ENCODE measurements around the gene CLECL1. TPM values are rescaled to one million over a fixed set of nuclear protein-coding genes. Genes with fewer than 3 reads are reported as not detected.
"Not testable (repeated sequence)": the region's sequence is repeated elsewhere in the genome, so short reads cannot be mapped to it uniquely, and the experiment has no call there.

The CLECL1 gene
- total and polyA plus RNA-seq, 8 donors: 0.31 to 0.43 TPM; not detected in 6

DNA sequence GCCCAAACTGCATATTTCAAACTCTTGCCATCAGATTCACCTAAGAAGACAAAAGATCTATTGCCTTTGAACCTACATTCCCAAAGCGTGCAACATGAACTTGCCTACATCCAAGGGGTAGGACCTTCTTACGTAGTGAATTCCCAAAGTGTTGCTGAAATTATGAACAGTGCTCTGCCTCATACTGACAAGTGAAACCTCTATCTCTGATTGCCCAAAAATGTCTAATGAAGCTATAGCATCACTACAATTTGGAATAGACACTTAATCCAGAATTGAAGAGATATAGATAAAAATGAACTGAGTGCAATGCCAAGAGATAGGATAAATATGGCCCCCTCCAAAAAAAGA, 32.3 kb downstream of the CLECL1 start:
- no peaks in the 10 kb centered on the region for H3K36me3 ChIP-seq
- no peaks in the 10 kb centered on the region for H3K9me3 ChIP-seq
- no peaks in the 10 kb centered on the region for H3K4me1 ChIP-seq
- intact Hi-C loops (cut with DNase I): loop anchor here in 1 of 3 donors (10.0 kb wide), 1 partner anchor 366 kb away; no protein-coding TSS in a partner anchor
- TF ChIP-seq, protein P1, sequence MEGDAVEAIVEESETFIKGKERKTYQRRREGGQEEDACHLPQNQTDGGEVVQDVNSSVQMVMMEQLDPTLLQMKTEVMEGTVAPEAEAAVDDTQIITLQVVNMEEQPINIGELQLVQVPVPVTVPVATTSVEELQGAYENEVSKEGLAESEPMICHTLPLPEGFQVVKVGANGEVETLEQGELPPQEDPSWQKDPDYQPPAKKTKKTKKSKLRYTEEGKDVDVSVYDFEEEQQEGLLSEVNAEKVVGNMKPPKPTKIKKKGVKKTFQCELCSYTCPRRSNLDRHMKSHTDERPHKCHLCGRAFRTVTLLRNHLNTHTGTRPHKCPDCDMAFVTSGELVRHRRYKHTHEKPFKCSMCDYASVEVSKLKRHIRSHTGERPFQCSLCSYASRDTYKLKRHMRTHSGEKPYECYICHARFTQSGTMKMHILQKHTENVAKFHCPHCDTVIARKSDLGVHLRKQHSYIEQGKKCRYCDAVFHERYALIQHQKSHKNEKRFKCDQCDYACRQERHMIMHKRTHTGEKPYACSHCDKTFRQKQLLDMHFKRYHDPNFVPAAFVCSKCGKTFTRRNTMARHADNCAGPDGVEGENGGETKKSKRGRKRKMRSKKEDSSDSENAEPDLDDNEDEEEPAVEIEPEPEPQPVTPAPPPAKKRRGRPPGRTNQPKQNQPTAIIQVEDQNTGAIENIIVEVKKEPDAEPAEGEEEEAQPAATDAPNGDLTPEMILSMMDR (IDR thresholded peaks at IDR 0.05): no peak
- no peak for DNase-seq
- FAIRE-seq: no peak
- no peak for ATAC-seq
- 80 to 84% methylated on average over 2 of the region's 2 CpGs for WGBS, 2 donors
- H3K4me3 ChIP-seq: no peak overlapping the region
- H3K27me3 ChIP-seq: no peaks in the 10 kb centered on the region
- peak overlapping the region in 1 of 4 donors; percentile 19 for H3K27ac ChIP-seq

DNA sequence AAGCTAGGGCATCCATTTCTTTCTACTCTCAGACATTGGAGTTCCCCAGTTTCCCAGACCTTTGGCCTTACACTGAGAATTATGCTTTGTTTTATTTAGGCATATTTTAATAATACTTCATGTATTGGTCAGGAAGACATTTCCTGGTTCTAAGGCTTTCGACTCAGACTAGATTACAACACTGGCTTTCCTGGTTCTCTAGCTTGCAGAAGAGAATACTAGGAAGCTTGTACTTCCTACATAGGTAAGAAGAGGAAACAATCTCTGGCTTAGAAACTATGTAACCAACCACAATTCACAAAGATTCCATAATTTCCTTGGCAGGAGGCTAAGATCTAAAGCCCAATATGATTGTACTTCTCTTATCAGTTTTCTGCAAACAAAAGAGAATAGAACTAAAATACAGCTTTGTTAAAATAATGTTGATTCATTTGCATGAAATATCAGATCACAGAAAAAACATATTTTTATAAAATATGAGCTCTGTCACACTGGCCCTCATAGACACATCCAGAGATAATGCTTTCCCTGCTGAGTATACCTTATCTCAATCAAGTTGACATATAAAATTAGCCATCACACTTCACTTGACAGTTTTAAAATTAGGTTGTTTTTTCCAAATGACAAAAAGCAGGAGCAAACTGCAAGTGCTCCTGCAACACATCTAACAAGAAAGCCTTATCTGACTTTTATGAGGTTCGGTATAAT, 32.8 kb downstream of the CLECL1 start:
- no peaks in the 10 kb centered on the region for H3K4me1 ChIP-seq
- no peak for FAIRE-seq
- TF ChIP-seq, protein P1 (IDR thresholded peaks at IDR 0.05): no peak
- no peaks in the 10 kb centered on the region for H3K27me3 ChIP-seq
- DNase-seq: no peak
- intact Hi-C loops (cut with DNase I): loop anchor here in 1 of 3 donors (10.0 kb wide), 1 partner anchor 365 kb away; no protein-coding TSS in a partner anchor
- H3K9me3 ChIP-seq: no peaks in the 10 kb centered on the region
- H3K36me3 ChIP-seq: no peaks in the 10 kb centered on the region
- H3K4me3 ChIP-seq: no peak overlapping the region
- peak in 2 of 4 donors; percentile 27 for ATAC-seq
- H3K27ac ChIP-seq: peak overlapping the region in 2 of 4 donors; percentile 9 to 19
- WGBS, 2 donors: 62 to 65% methylated on average over 2 of the region's 2 CpGs

DNA sequence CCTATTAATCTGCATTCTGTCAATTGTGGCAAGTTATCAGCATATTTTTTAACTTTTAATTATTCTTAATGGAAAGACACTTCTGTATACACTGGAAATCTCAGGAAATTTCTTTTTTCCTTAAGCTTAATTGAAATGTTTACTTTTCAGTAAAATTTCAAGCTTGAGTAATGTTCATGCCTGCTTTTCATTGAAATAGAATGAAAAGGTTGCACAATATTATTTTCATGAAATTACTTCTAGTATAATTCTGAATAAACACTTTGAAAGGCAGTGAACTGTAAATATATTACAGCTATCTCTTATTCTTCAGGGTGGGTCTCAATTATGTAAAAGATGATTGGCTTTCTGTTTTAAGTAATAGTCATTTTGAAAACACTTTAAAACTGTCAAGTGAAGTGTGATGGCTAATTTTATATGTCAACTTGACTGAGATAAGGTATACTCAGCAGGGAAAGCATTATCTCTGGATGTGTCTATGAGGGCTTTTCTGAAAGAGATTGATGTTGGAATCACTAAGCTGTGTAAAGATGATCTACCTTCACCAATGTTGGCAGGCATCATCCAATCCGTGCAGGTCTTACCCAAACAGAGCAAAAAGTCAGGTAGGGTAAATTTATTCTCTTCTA, 33.5 kb downstream of the CLECL1 start:
- Histone ChIP-seq H3K27me3 (no peaks in the 10 kb centered on the region), H3K4me3 (no peak overlapping the region), H3K9me3 (no peaks in the 10 kb centered on the region), H3K27ac (peak overlapping the region in 1 of 4 donors; percentile 9), H3K36me3 (peaks cover 0 to 4% (median 0%) of the 10 kb centered on the region in 3 donors), H3K4me1 (no peaks in the 10 kb centered on the region)
- FAIRE-seq: no peak
- WGBS, 2 donors: 48 to 52% methylated on average over 1 of the region's 1 CpG
- no peak for ATAC-seq
- no peak for DNase-seq
- intact Hi-C loops (cut with DNase I): no loop called here
- TF ChIP-seq, protein P1 (IDR thresholded peaks at IDR 0.05): no peak

DNA sequence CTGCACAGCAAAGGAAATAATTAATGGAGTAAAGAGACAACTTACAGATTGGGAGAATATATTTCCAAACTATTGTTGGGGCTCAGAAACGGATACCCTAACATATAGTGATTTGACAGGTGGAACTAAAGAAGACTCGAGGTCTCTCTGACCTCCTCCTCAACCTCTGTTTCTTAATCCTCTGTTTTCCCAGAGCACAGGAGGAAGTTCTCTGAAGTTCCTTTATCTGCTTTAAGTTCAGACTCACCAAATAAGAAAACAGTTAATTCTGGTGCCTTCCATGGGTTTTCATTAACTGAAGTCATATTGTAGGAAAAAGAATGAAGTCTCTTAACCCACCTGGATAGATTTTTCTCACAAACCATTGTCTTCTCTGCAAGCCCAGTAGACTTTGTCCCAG, 34.2 kb downstream of the CLECL1 start:
- DNase-seq (no peak), FAIRE-seq (no peak), ATAC-seq (no peak)
- Histone ChIP-seq H3K27ac (no peak overlapping the region), H3K36me3 (peaks cover 0 to 4% (median 0%) of the 10 kb centered on the region in 3 donors), H3K9me3 (no peaks in the 10 kb centered on the region), H3K4me3 (no peak overlapping the region), H3K27me3 (no peaks in the 10 kb centered on the region), H3K4me1 (no peaks in the 10 kb centered on the region)
- WGBS, 2 donors: 64 to 91% methylated on average over 2 of the region's 2 CpGs
- TF ChIP-seq, protein P1 (IDR thresholded peaks at IDR 0.05): no peak
- intact Hi-C loops (cut with DNase I): no loop called here

DNA sequence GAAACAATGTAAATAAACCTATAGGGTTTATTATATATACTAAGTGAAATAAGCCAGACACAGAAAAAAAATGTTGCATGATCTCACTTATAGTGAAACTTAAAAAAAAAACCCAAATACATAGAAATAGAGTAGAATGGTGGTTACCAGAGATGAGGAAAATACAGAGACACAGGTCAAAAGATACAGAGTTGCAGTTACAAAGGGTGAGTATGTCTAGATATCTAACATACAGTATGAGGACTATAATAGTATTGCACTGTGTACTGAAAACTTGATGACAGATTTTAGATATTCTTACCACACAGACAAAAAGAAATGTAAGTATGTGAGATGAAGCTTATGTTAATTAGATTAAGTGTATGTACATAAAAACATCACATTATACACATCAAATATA, 35.3 kb downstream of the CLECL1 start:
- FAIRE-seq (no peak), ATAC-seq (no peak), DNase-seq (no peak)
- peaks cover 0 to 4% (median 0%) of the 10 kb centered on the region in 3 donors for H3K36me3 ChIP-seq
- H3K27me3 ChIP-seq: no peaks in the 10 kb centered on the region
- no peak overlapping the region for H3K4me3 ChIP-seq
- intact Hi-C loops (cut with DNase I): no loop called here
- TF ChIP-seq, protein P1 (IDR thresholded peaks at IDR 0.05): no peak
- H3K9me3 ChIP-seq: no peaks in the 10 kb centered on the region
- H3K4me1 ChIP-seq: no peaks in the 10 kb centered on the region
- H3K27ac ChIP-seq: no peak overlapping the region

DNA sequence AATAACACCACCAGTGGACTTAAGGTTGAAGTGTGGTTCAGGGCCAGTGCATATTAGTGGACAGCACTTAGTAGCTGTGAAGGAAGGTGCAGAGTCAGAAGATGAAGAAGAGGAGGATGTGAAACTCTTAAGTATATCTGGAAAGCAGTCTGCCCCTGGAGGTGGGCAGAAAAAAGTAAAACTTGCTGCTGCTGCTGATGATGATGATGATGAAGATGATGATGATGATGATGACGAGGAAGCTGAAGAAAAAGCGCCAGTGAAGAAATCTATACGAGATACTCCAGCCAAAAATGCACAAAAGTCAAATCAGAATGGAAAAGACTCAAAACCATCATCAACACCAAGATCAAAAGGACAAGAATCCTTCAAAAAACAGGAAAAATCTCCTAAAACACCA, 37.2 kb downstream of the CLECL1 start:
- intact Hi-C loops (cut with DNase I); ATAC-seq; FAIRE-seq; H3K4me3 ChIP-seq; H3K4me1 ChIP-seq; H3K36me3 ChIP-seq; H3K27me3 ChIP-seq; DNase-seq; H3K27ac ChIP-seq; H3K9me3 ChIP-seq: not testable (repeated sequence)
- 95 to 98% methylated on average over 3 of the region's 3 CpGs for WGBS, 2 donors

DNA sequence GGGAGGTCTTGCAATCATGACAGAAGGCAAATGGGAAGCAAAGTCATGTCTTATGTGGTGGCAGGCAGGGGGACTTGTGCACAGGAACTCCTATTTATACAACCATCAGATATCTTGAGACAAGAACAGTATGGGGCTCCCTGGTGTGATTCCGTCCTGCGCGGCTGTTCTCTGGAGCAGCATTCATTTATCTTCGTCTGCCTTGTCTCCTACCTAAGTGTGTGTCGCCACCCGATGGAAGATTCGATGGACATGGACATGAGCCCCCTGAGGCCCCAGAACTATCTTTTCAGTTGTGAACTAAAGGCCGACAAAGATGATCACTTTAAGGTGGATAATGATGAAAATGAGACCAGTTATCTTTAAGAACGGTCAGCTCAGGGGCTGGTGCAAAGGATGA, 37.7 kb downstream of the CLECL1 start:
- WGBS, 2 donors: 89 to 93% methylated on average over 9 of the region's 9 CpGs
- ATAC-seq; H3K4me3 ChIP-seq; FAIRE-seq; H3K27me3 ChIP-seq; H3K27ac ChIP-seq; H3K9me3 ChIP-seq; DNase-seq; H3K4me1 ChIP-seq; intact Hi-C loops (cut with DNase I); H3K36me3 ChIP-seq: not testable (repeated sequence)
